Limb (tissue), 2 donors: Measurements from ENCODE around the gene NDRG2.
"Not testable (repeated sequence)": the region's sequence is repeated elsewhere in the genome, so short reads cannot be mapped to it uniquely, and the experiment has no call there.

ENCODE experiments used
- DNase-seq, 2 donors: peaks; one replicate each; pipeline ENCODE4 v3.0.0-alpha.2; 2016; ENCODE audit errors: extremely low spot score in 2 of 2

Gene NDRG2

GRCh38 chr14:21056520-21057163 is 31.8 kb upstream of the NDRG2 start:
- no peak for DNase-seq

GRCh38 chr14:21055432-21056117 is 30.7 kb upstream of the NDRG2 start:
- DNase-seq, result no peak

- no peak for DNase-seq
These were observed 29.9 kb upstream of the NDRG2 start for GRCh38 chr14:21054768-21055145.

GRCh38 chr14:21054123-21054767 is 29.4 kb upstream of the NDRG2 start:
- no peak for DNase-seq

GRCh38 chr14:21053184-21054122 is 28.6 kb upstream of the NDRG2 start:
- DNase-seq, result no peak

GRCh38 chr14:21050597-21050996 is 25.7 kb upstream of the NDRG2 start:
- DNase-seq, result no peak

- no peak for DNase-seq
These were observed 24.4 kb upstream of the NDRG2 start for GRCh38 chr14:21049271-21049673.

- no peak for DNase-seq
These were observed 23.8 kb upstream of the NDRG2 start for GRCh38 chr14:21048638-21049037.

GRCh38 chr14:21047378-21047781 is 22.5 kb upstream of the NDRG2 start:
- no peak for DNase-seq

GRCh38 chr14:21043974-21044618 is 19.2 kb upstream of the NDRG2 start:
- no peak for DNase-seq

GRCh38 chr14:21043387-21043973 is 18.6 kb upstream of the NDRG2 start:
- DNase-seq, result no peak

GRCh38 chr14:21042918-21043317 is 18.1 kb upstream of the NDRG2 start:
- DNase-seq, result no peak

GRCh38 chr14:21041676-21042433 is 17.0 kb upstream of the NDRG2 start, which contains the start of gene RNASE7:
TSS of gene RNASE7 (plus strand) at chr14:21042362. CDS start at chr14:21042993, 631 bp downstream.
- DNase-seq, result no peak

GRCh38 chr14:21040941-21041340 is 16.1 kb upstream of the NDRG2 start:
- not testable (repeated sequence) for DNase-seq

- no peak for DNase-seq
These were observed 15.6 kb upstream of the NDRG2 start for GRCh38 chr14:21040370-21040925.

- peak; percentile 68 to 91 for DNase-seq
These were observed 14.9 kb upstream of the NDRG2 start for GRCh38 chr14:21039585-21040369.

GRCh38 chr14:21038441-21039422 is 13.9 kb upstream of the NDRG2 start:
- peak; percentile 71 to 89 for DNase-seq

- DNase-seq, result no peak
These were observed 12.3 kb upstream of the NDRG2 start for GRCh38 chr14:21037156-21037555.
